K562 (cell line): Measurements from ENCODE around the gene OR6C3.

Experiments
- FOXM1 ChIP-seq, 2 experiments: fragments of 450-650 bp in 1 of 2; sonication (generic) in 1 of 2; formaldehyde crosslinking in 1 of 2; IDR thresholded peaks; 2 replicates each; pipeline versions ENCODE4 v1.6.1 to v1.9.0; 2017 to 2022; ENCODE audit warnings: low read depth in 2 of 2, mild to moderate bottlenecking in 2 of 2, missing genetic modification reagents in 1 of 2, moderate library complexity in 1 of 2
- KDM1A ChIP-seq, 2 experiments: fragments of 450-650 bp; IDR thresholded peaks; 2 replicates each; pipeline ENCODE4 v1.6.1; 2016; ENCODE audit warnings: mild to moderate bottlenecking in 2 of 2
- PCBP2 ChIP-seq: fragments of 200-400 bp; formaldehyde crosslinking; IDR thresholded peaks from 2 replicates; pipeline ENCODE4 v1.6.1; 2018; ENCODE audit warnings: low read length, low read depth, mild to moderate bottlenecking, moderate library complexity; ENCODE audit not compliant: poor library complexity, severe bottlenecking
- POLR2AphosphoS5 ChIP-seq: IDR thresholded peaks from 2 replicates; pipeline ENCODE4 v1.6.1; 2011; ENCODE audit warnings: mild to moderate bottlenecking, low read depth, low read length, moderate library complexity; ENCODE audit not compliant: control insufficient read depth, insufficient read depth
- YBX1 ChIP-seq: fragments of 450-650 bp; IDR thresholded peaks from 2 replicates; pipeline ENCODE4 v1.7.1; 2016; ENCODE audit warnings: mild to moderate bottlenecking
- ZNF239 ChIP-seq: fragments of 250-450 bp; sonication (Bioruptor Pico); IDR thresholded peaks from 2 replicates; pipeline ENCODE4 v1.4.0; 2020; ENCODE audit warnings: mild to moderate bottlenecking
- ZNF274 ChIP-seq: IDR thresholded peaks from 2 replicates; pipeline ENCODE4 v1.6.1; 2011; ENCODE audit warnings: low read depth, mild to moderate bottlenecking, low read length, moderate library complexity, borderline replicate concordance
- ZNF3 ChIP-seq: fragments of 250-450 bp; sonication (Bioruptor Pico); IDR thresholded peaks from 2 replicates; pipeline ENCODE4 v1.5.0; 2021; ENCODE audit warnings: mild to moderate bottlenecking, moderate library complexity
- TF ChIP-seq, protein P1 (sequence below): sonication (generic); IDR thresholded peaks from 2 replicates; pipeline ENCODE4 v1.6.1; 2016
- TF ChIP-seq, protein P2 (sequence below): fragments of 250-450 bp; sonication (Bioruptor Pico); IDR thresholded peaks from 2 replicates; pipeline ENCODE4 v1.6.1; 2021; ENCODE audit warnings: mild to moderate bottlenecking
- TF ChIP-seq, protein P3 (sequence below): sonication (generic); formaldehyde crosslinking; IDR thresholded peaks from 2 replicates; pipeline ENCODE4 v1.9.0; 2022; ENCODE audit warnings: mild to moderate bottlenecking, missing genetic modification reagents
- TF ChIP-seq, protein P4 (sequence below), 3 experiments: IDR thresholded peaks in 2 of 3; conservative IDR thresholded peaks in 1 of 3; 2 replicates each; pipeline ENCODE4 v1.5.1; 2011 to 2012; ENCODE audit warnings: low read length in 3 of 3, mild to moderate bottlenecking in 3 of 3, control low read depth in 2 of 3, improper control_type of control experiment in 1 of 3, inconsistent platforms in 1 of 3, low read depth in 1 of 3, mixed read lengths in 1 of 3, moderate library complexity in 1 of 3; ENCODE audit not compliant: insufficient read depth in 2 of 3
- TF ChIP-seq, protein P5 (sequence below), 2 experiments: fragments of 450-650 bp; IDR thresholded peaks; 2 replicates each; pipeline ENCODE4 v1.6.1; 2016; ENCODE audit warnings: mild to moderate bottlenecking in 2 of 2, borderline replicate concordance in 1 of 2, low read depth in 1 of 2, moderate library complexity in 1 of 2

- TF ChIP-seq ZNF3 (CRISPR knock-in tag) (no peak), KDM1A (IDR thresholded peaks at IDR 0.05) (no peak), FOXM1 (IDR thresholded peaks at IDR 0.05; ENCODE audit: low read depth) (no peak), FOXM1 (CRISPR knock-in tag; IDR thresholded peaks at IDR 0.05; ENCODE audit: low read depth) (no peak), ZNF274 (no peak), POLR2AphosphoS5 (no peak), YBX1 (no peak), ZNF239 (CRISPR knock-in tag) (no peak), PCBP2 (no peak)
- TF ChIP-seq, protein P1, sequence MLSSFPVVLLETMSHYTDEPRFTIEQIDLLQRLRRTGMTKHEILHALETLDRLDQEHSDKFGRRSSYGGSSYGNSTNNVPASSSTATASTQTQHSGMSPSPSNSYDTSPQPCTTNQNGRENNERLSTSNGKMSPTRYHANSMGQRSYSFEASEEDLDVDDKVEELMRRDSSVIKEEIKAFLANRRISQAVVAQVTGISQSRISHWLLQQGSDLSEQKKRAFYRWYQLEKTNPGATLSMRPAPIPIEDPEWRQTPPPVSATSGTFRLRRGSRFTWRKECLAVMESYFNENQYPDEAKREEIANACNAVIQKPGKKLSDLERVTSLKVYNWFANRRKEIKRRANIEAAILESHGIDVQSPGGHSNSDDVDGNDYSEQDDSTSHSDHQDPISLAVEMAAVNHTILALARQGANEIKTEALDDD = no peak
- TF ChIP-seq, protein P2, sequence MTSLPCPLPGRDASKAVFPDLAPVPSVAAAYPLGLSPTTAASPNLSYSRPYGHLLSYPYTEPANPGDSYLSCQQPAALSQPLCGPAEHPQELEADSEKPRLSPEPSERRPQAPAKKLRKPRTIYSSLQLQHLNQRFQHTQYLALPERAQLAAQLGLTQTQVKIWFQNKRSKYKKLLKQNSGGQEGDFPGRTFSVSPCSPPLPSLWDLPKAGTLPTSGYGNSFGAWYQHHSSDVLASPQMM (CRISPR knock-in tag) = no peak
- TF ChIP-seq, protein P3, sequence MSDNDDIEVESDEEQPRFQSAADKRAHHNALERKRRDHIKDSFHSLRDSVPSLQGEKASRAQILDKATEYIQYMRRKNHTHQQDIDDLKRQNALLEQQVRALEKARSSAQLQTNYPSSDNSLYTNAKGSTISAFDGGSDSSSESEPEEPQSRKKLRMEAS = no peak
- TF ChIP-seq, protein P4, sequence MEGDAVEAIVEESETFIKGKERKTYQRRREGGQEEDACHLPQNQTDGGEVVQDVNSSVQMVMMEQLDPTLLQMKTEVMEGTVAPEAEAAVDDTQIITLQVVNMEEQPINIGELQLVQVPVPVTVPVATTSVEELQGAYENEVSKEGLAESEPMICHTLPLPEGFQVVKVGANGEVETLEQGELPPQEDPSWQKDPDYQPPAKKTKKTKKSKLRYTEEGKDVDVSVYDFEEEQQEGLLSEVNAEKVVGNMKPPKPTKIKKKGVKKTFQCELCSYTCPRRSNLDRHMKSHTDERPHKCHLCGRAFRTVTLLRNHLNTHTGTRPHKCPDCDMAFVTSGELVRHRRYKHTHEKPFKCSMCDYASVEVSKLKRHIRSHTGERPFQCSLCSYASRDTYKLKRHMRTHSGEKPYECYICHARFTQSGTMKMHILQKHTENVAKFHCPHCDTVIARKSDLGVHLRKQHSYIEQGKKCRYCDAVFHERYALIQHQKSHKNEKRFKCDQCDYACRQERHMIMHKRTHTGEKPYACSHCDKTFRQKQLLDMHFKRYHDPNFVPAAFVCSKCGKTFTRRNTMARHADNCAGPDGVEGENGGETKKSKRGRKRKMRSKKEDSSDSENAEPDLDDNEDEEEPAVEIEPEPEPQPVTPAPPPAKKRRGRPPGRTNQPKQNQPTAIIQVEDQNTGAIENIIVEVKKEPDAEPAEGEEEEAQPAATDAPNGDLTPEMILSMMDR (IDR thresholded peaks at IDR 0.05 in 2 of 3, conservative IDR thresholded peaks at IDR 0.05 in 1 of 3; ENCODE audit: insufficient read depth in 2 of 3, low read depth in 1 of 3, low read length in 3 of 3) = no peak
- TF ChIP-seq, protein P5, sequence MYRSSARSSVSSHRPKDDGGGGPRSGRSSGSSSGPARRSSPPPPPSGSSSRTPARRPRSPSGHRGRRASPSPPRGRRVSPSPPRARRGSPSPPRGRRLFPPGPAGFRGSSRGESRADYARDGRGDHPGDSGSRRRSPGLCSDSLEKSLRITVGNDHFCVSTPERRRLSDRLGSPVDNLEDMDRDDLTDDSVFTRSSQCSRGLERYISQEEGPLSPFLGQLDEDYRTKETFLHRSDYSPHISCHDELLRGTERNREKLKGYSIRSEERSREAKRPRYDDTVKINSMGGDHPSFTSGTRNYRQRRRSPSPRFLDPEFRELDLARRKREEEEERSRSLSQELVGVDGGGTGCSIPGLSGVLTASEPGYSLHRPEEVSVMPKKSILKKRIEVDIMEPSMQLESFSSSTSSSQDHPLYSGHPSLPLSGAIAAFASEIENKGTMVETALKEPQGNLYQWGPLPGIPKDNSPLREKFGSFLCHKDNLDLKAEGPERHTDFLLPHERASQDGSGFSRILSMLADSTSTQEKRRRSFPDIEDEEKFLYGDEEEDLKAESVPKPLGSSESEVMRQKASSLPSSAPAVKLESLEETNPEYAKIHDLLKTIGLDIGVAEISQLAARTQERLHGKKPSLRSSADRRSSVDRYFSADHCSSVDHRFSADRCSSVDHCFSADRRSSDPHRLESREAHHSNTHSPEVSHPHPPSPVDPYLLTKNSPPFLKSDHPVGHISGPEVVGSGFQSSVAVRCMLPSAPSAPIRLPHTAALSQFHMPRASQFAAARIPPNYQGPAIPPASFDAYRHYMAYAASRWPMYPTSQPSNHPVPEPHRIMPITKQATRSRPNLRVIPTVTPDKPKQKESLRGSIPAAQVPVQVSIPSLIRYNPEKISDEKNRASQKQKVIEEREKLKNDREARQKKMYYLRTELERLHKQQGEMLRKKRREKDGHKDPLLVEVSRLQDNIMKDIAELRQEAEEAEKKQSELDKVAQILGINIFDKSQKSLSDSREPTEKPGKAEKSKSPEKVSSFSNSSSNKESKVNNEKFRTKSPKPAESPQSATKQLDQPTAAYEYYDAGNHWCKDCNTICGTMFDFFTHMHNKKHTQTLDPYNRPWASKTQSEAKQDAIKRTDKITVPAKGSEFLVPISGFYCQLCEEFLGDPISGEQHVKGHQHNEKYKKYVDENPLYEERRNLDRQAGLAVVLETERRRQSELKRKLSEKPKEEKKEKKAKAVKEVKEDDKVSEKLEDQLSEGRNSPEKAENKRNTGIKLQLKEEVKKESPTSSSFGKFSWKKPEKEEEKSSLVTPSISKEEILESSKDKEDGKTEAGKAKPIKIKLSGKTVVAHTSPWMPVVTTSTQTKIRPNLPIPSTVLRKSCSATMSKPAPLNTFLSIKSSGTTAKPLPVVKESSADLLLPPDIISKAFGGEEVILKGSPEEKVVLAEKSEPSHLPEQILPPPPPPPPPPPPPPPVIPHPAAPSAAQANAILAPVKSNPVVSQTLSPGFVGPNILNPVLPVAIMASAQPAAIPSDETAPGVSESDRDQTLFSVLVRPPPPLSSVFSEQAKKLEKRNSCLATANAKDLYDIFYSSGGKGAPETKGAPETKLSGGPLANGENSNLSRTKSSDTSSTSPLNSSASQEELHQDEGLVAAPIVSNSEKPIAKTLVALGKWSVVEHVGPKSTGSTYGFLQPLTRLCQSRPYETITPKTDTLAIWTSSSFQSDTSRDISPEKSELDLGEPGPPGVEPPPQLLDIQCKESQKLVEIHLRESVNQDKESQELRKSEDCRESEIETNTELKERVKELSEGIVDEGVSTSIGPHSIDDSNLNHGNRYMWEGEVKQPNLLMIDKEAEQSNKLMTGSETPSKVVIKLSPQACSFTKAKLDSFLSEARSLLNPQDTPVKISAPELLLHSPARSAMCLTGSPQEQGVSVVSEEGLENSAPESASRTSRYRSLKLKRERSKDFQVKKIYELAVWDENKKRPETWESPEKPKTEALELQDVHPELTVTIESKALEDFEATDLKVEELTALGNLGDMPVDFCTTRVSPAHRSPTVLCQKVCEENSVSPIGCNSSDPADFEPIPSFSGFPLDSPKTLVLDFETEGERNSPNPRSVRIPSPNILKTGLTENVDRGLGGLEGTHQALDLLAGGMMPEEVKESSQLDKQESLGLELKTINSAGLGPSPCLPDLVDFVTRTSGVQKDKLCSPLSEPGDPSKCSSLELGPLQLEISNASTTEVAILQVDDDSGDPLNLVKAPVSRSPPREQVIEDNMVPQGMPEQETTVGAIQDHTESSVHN (IDR thresholded peaks at IDR 0.05; ENCODE audit: borderline replicate concordance in 1 of 2, low read depth in 1 of 2) = no peak
Observed at GRCh38 chr12:55280991-55281390, 49.6 kb upstream of the OR6C3 start.
